ENCODE measurements around the gene SLC22A12.

SLC22A12 gene

DNA sequence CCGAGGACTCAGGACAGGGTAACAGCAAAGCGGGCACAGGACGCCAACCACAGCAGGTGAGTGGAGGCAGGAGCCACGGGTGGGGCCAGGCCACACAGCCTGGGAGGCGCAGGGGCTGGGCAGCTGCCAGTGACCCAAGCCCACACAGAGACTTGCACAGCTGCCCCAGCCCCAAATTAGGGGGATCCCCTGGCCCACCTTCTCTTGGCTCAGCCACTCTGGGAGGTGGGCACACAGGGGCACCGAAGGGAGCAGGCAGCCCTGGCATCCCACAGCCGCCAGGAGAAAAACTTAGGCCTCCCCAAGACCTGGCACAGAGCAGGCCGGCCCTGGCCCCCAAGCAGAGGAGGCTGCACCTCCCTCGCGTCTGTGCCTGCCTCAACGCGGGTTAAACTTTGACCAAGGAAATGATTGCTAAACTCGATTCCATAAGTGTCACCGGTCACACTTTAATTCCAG, at the start of gene SLC22A12:
TSS of gene SLC22A12 (plus strand) at position 458 of the 459 bp plus-strand sequence. CDS start 337 bp downstream, outside the sequence.
- H3K4me3 ChIP-seq (ENCODE audit: low read length) = no peak within 1 kb of the TSS
- no peak within 1 kb of the TSS for H3K9ac ChIP-seq (ENCODE audit: low read length)
- no peaks in the 10 kb centered on the region for H3K9me3 ChIP-seq (ENCODE audit: control insufficient read depth, low read length)

DNA sequence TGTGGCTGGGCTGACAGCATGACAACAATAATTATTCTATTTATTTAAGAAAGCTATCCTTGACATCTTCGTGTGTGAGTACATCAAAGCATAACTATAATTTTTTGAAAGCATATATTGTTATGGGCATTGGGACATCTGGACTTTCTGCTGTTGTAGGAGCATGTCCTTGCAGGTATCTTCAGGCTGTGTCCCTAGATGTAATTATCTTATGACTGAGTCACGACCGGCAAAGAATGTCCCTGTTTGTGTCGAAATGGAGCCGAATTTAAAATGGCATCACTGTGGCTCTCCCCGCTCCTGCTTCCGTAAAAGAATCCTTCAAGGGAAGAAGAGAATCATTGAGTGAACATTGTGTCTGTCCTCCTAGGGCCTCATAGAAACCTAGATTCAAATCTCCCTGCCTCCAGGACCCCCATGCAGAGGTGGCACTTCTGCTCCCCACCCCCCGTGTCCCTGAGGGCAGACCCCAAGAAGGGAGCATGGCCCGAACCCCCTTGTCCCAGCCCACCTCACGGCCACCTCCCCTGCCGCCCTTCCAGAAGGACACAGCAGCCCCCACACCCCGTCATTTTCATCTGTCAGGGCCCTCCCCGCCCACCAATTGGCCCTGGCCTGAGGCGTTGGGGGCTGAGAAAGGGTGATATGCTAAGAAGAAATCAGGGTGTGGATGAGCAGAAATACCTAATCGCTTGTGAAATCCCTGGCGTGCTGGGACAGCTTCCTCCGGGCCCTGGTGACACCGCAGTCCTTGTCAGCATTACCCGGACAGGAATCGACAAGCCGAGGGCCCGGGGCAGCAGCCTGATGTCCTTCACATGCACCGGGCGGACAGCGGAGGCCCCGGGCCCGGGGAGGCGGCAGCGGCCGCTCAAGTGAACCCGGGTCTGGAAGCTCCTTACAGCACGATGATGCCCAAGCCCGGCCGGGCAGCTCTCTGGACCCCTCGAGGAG, 48.6 kb upstream of the SLC22A12 start:
- no peak overlapping the region for H3K4me3 ChIP-seq (ENCODE audit: low read length)
- no peaks in the 10 kb centered on the region for H3K36me3 ChIP-seq (ENCODE audit: control insufficient read depth, insufficient read depth, low read length)
- no peaks in the 10 kb centered on the region for H3K27me3 ChIP-seq (ENCODE audit: control insufficient read depth, insufficient read depth, low read length)
- no peaks in the 10 kb centered on the region for H3K4me1 ChIP-seq (ENCODE audit: control insufficient read depth, insufficient read depth, low read length)
- no peaks in the 10 kb centered on the region for H3K9me3 ChIP-seq (ENCODE audit: control insufficient read depth, low read length)
- no peak overlapping the region for H3K9ac ChIP-seq (ENCODE audit: low read length)

More for the DNA sequence above, at the start of gene SLC22A12:
- Histone ChIP-seq H3K4me1 (ENCODE audit: control insufficient read depth, insufficient read depth, low read length) (no peaks in the 10 kb centered on the region), H3K27me3 (ENCODE audit: control insufficient read depth, insufficient read depth, low read length) (no peaks in the 10 kb centered on the region), H3K36me3 (ENCODE audit: control insufficient read depth, insufficient read depth, low read length) (no peaks in the 10 kb centered on the region)

GRCh38 chr11:64543818-64544217, 47.2 kb upstream of the SLC22A12 start:
- H3K9me3 ChIP-seq (ENCODE audit: control insufficient read depth, low read length) = no peaks in the 10 kb centered on the region
- H3K4me1 ChIP-seq (ENCODE audit: control insufficient read depth, insufficient read depth, low read length) = no peaks in the 10 kb centered on the region
- H3K9ac ChIP-seq (ENCODE audit: low read length) = no peak overlapping the region
- no peaks in the 10 kb centered on the region for H3K36me3 ChIP-seq (ENCODE audit: control insufficient read depth, insufficient read depth, low read length)
- H3K27me3 ChIP-seq (ENCODE audit: control insufficient read depth, insufficient read depth, low read length) = no peaks in the 10 kb centered on the region
- H3K4me3 ChIP-seq (ENCODE audit: low read length) = no peak overlapping the region

GRCh38 chr11:64544616-64545296, 46.3 kb upstream of the SLC22A12 start:
- Histone ChIP-seq H3K4me3 (ENCODE audit: low read length) (no peak overlapping the region), H3K9ac (ENCODE audit: low read length) (no peak overlapping the region), H3K4me1 (ENCODE audit: control insufficient read depth, insufficient read depth, low read length) (no peaks in the 10 kb centered on the region)

DNA sequence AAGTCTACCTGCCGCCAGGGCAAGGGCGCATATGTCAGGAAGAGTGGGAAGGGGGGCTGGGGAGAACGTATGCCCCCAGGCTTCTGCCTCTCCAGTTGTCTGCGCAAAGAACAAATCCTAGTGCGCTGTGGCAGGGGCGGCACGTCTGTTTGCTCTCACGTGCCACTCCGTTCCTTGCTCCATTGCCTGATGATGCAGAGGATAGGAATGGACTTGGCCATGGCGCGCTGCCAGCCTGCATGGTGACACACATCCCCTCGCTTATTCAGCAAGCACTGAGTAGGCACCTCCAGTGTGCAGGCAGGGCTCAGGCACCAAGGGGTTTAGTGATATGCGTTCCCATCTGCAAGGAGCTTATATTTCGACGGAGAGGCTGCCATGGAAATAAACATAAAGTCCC, 45.4 kb upstream of the SLC22A12 start:
- no peaks in the 10 kb centered on the region for H3K27me3 ChIP-seq (ENCODE audit: control insufficient read depth, insufficient read depth, low read length)
- H3K9me3 ChIP-seq (ENCODE audit: control insufficient read depth, low read length) = no peaks in the 10 kb centered on the region
- no peaks in the 10 kb centered on the region for H3K4me1 ChIP-seq (ENCODE audit: control insufficient read depth, insufficient read depth, low read length)
- H3K4me3 ChIP-seq (ENCODE audit: low read length) = no peak overlapping the region
- no peak overlapping the region for H3K9ac ChIP-seq (ENCODE audit: low read length)
- H3K36me3 ChIP-seq (ENCODE audit: control insufficient read depth, insufficient read depth, low read length) = no peaks in the 10 kb centered on the region

More at GRCh38 chr11:64544616-64545296, 46.3 kb upstream of the SLC22A12 start:
- no peaks in the 10 kb centered on the region for H3K9me3 ChIP-seq (ENCODE audit: control insufficient read depth, low read length)
- no peaks in the 10 kb centered on the region for H3K36me3 ChIP-seq (ENCODE audit: control insufficient read depth, insufficient read depth, low read length)
- no peaks in the 10 kb centered on the region for H3K27me3 ChIP-seq (ENCODE audit: control insufficient read depth, insufficient read depth, low read length)

DNA sequence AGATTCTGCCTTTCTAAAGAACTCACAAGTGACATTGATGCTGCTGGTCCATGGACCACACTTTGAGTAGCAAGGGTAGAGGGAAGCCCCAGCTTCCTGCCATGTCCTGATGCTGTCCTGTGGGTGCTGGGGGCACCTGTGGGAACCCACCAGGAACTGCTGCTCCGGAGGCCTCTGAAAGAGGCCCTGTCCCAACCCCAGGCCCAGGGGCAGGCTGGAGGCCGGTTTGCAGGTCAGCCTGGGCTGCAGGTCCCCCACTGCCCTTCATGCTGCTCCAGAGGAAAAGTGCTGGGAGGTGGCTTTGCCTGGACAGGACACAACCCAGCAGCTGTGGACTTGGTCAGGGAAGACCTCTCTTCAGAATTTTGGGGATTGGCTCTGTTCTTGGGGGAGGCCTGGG, 44.8 kb upstream of the SLC22A12 start:
- Histone ChIP-seq H3K27me3 (ENCODE audit: control insufficient read depth, insufficient read depth, low read length) (no peaks in the 10 kb centered on the region), H3K9me3 (ENCODE audit: control insufficient read depth, low read length) (no peaks in the 10 kb centered on the region), H3K4me3 (ENCODE audit: low read length) (no peak overlapping the region), H3K4me1 (ENCODE audit: control insufficient read depth, insufficient read depth, low read length) (no peaks in the 10 kb centered on the region), H3K9ac (ENCODE audit: low read length) (no peak overlapping the region), H3K36me3 (ENCODE audit: control insufficient read depth, insufficient read depth, low read length) (no peaks in the 10 kb centered on the region)

- H3K4me3 ChIP-seq (ENCODE audit: low read length) = no peak overlapping the region
- H3K9me3 ChIP-seq (ENCODE audit: control insufficient read depth, low read length) = no peaks in the 10 kb centered on the region
- no peaks in the 10 kb centered on the region for H3K27me3 ChIP-seq (ENCODE audit: control insufficient read depth, insufficient read depth, low read length)
- H3K9ac ChIP-seq (ENCODE audit: low read length) = no peak overlapping the region
- no peaks in the 10 kb centered on the region for H3K4me1 ChIP-seq (ENCODE audit: control insufficient read depth, insufficient read depth, low read length)
- no peaks in the 10 kb centered on the region for H3K36me3 ChIP-seq (ENCODE audit: control insufficient read depth, insufficient read depth, low read length)
Measured at GRCh38 chr11:64546600-64546999, 44.4 kb upstream of the SLC22A12 start.

- Histone ChIP-seq H3K4me1 (ENCODE audit: control insufficient read depth, insufficient read depth, low read length) (no peaks in the 10 kb centered on the region), H3K36me3 (ENCODE audit: control insufficient read depth, insufficient read depth, low read length) (no peaks in the 10 kb centered on the region), H3K9ac (ENCODE audit: low read length) (no peak overlapping the region), H3K9me3 (ENCODE audit: control insufficient read depth, low read length) (no peaks in the 10 kb centered on the region), H3K4me3 (ENCODE audit: low read length) (no peak overlapping the region), H3K27me3 (ENCODE audit: control insufficient read depth, insufficient read depth, low read length) (no peaks in the 10 kb centered on the region)
Measured at GRCh38 chr11:64549969-64550368, 41.1 kb upstream of the SLC22A12 start.

GRCh38 chr11:64553554-64554201, 37.3 kb upstream of the SLC22A12 start:
- H3K27me3 ChIP-seq (ENCODE audit: control insufficient read depth, insufficient read depth, low read length) = no peaks in the 10 kb centered on the region
- H3K9ac ChIP-seq (ENCODE audit: low read length) = no peak overlapping the region
- H3K36me3 ChIP-seq (ENCODE audit: control insufficient read depth, insufficient read depth, low read length) = no peaks in the 10 kb centered on the region
- H3K4me1 ChIP-seq (ENCODE audit: control insufficient read depth, insufficient read depth, low read length) = no peaks in the 10 kb centered on the region
- H3K9me3 ChIP-seq (ENCODE audit: control insufficient read depth, low read length) = no peaks in the 10 kb centered on the region
- no peak overlapping the region for H3K4me3 ChIP-seq (ENCODE audit: low read length)

GRCh38 chr11:64556044-64556720, 34.8 kb upstream of the SLC22A12 start:
- Histone ChIP-seq H3K4me3 (ENCODE audit: low read length) (no peak overlapping the region), H3K27me3 (ENCODE audit: control insufficient read depth, insufficient read depth, low read length) (peaks cover 6% of the 10 kb centered on the region), H3K36me3 (ENCODE audit: control insufficient read depth, insufficient read depth, low read length) (no peaks in the 10 kb centered on the region), H3K9me3 (ENCODE audit: control insufficient read depth, low read length) (no peaks in the 10 kb centered on the region), H3K4me1 (ENCODE audit: control insufficient read depth, insufficient read depth, low read length) (no peaks in the 10 kb centered on the region), H3K9ac (ENCODE audit: low read length) (no peak overlapping the region)

DNA sequence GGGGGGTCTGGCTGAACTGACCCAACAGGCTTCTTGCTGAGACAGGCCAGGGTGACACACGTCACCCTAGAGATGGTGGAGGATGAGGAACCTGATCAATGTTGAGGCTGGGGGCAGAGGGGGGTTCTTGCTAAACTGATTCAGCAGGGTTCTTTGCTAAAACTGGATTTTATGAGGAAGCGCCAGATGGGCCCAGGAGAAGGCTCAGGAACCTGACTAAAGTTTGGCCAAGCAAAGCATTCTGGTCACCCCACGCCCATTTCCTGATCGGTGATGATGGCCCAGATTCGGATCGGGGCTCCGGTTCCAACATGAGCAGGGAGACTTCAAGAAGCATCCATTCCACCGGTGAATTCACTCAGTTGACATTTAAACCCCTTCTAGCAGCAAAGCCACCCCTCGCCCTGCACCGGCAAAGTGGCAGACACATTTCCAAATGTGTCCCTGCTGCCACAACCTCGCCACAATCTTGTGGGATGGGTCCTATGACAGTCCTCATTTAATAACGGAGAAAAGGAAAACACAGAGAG, 34.2 kb upstream of the SLC22A12 start:
- Histone ChIP-seq H3K36me3 (ENCODE audit: control insufficient read depth, insufficient read depth, low read length) (no peaks in the 10 kb centered on the region), H3K9ac (ENCODE audit: low read length) (no peak overlapping the region), H3K4me3 (ENCODE audit: low read length) (no peak overlapping the region), H3K27me3 (ENCODE audit: control insufficient read depth, insufficient read depth, low read length) (peaks cover 6% of the 10 kb centered on the region), H3K4me1 (ENCODE audit: control insufficient read depth, insufficient read depth, low read length) (no peaks in the 10 kb centered on the region), H3K9me3 (ENCODE audit: control insufficient read depth, low read length) (no peaks in the 10 kb centered on the region)

All from mucosa of stomach (tissue), 1 donor.